Activated T-cell treated with anti-CD3 and anti-CD28 coated beads for 48 hours (primary cell): Measurements from ENCODE around the gene KRTAP10-11.

ENCODE experiments used
- DNase-seq: peaks from one replicate; pipeline ENCODE4 v3.0.0-alpha.2; 2020; ENCODE audit warnings: low read depth

Gene KRTAP10-11

DNA sequence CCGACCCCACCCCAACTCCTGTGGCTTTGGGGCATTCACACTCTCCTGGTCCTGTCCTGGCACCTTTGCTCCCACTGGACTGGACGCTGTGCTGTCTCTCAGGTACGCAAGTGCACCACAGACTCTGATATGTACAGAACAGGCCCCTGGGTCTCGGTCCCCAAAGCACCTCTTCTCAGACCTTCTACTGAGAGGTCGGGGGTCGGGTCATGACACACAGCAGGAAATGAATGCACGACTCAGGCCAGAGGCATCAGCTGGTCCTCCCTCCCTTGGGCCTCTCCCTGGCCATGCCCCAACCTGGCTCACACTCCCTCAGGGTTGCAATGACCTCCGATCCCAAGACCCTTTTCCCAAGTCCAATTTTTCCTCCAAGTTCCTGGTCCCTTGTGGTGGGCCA, 49.0 kb downstream of the KRTAP10-11 start:
- no peak for DNase-seq

- DNase-seq = no peak
Observed at GRCh38 chr21:44695641-44696040, 49.4 kb downstream of the KRTAP10-11 start.

GRCh38 chr21:44696572-44696971, 50.4 kb downstream of the KRTAP10-11 start:
- no peak for DNase-seq
